Prostate gland (tissue), 2 donors: Measurements from ENCODE around the gene LRRC32. TPM values are rescaled to one million over a fixed set of nuclear protein-coding genes. Genes with fewer than 3 reads are reported as not detected.

Experiments used
- DNase-seq: peaks from one replicate; pipeline ENCODE4 v3.0.0-alpha.2; 2019; ENCODE audit warnings: low spot score
- H3K27ac ChIP-seq, 2 donors: fragments of 200-600 bp; sonication (generic); 2 replicates each; pipeline ENCODE4 v1.5.1; 2017 to 2019
- H3K27me3 ChIP-seq: fragments of 200-600 bp; sonication (generic); replicated peaks from 2 replicates; pipeline ENCODE4 v1.5.1; 2019; ENCODE audit not compliant: insufficient read depth
- H3K36me3 ChIP-seq, 2 donors: fragments of 200-600 bp; sonication (generic); 1 replicate in 1 of 2; 2 replicates in 1 of 2; pipeline versions ENCODE4 v1.5.1 to v1.8.1; 2017 to 2019
- H3K4me1 ChIP-seq: fragments of 200-600 bp; sonication (generic); replicated peaks from 2 replicates; pipeline ENCODE4 v1.5.1; 2019
- H3K4me3 ChIP-seq, 2 donors: fragments of 200-600 bp; sonication (generic); 2 replicates each; pipeline ENCODE4 v1.5.1; 2017 to 2019
- H3K9me3 ChIP-seq: fragments of 200-600 bp; sonication (generic); 2 replicates; pipeline ENCODE4 v1.5.1; 2017
- CTCF ChIP-seq, 4 experiments: fragments of 200-600 bp in 2 of 4; fragments of 450-650 bp in 2 of 4; sonication (generic) in 2 of 4; IDR thresholded peaks; 1 replicate in 3 of 4; 2 replicates in 1 of 4; pipeline ENCODE4 v1.5.1; 2016 to 2019; ENCODE audit warnings: antibody characterized with exemption in 4 of 4, mild to moderate bottlenecking in 2 of 4, moderate library complexity in 2 of 4
- POLR2A ChIP-seq: fragments of 450-650 bp; IDR thresholded peaks from one replicate; pipeline ENCODE4 v1.6.1; 2016; ENCODE audit warnings: antibody characterized with exemption, mild to moderate bottlenecking
- POLR2AphosphoS5 ChIP-seq: sonication (generic); formaldehyde crosslinking; IDR thresholded peaks from one replicate; pipeline ENCODE4 v1.6.1; 2017; ENCODE audit warnings: antibody characterized with exemption
- WGBS: methylation state at CpG from one replicate; pipeline ENCODE4 v1.1.5; 2018; 5-methylcytosine and 5-hydroxymethylcytosine counted together
- intact Hi-C: fragments of 100-400 bp; cut with DNase I; formaldehyde crosslinking; loops from one replicate; pipeline ENCODE4 v1.14.2; 2022
- total RNA-seq, 2 donors: library from RNA; depleted of rRNA; stranded (reverse); fragments of >200 nt; gene quantifications; one replicate each; pipeline ENCODE4 v1.1.0, GENCODE V29; 2016

The LRRC32 gene
- total RNA-seq, 2 donors from 2014 or later = 16.2 to 37.3 TPM

GRCh38 chr11:76691655-76692054, 21.1 kb upstream of the LRRC32 start:
- WGBS = 74% methylated on average over 1 of the region's 1 CpG
- no peak for DNase-seq
- no peaks in the 10 kb centered on the region for H3K4me1 ChIP-seq
- TF ChIP-seq CTCF (IDR thresholded peaks at IDR 0.05) = no peak
- H3K27me3 ChIP-seq = no peaks in the 10 kb centered on the region
- H3K27ac ChIP-seq = no peak overlapping the region
- no peak overlapping the region for H3K4me3 ChIP-seq
- no peaks in the 10 kb centered on the region for H3K36me3 ChIP-seq
- intact Hi-C loops = no loop called here
- no peaks in the 10 kb centered on the region for H3K9me3 ChIP-seq

- Histone ChIP-seq H3K27ac (no peak overlapping the region), H3K9me3 (no peaks in the 10 kb centered on the region), H3K27me3 (no peaks in the 10 kb centered on the region), H3K4me3 (no peak overlapping the region), H3K4me1 (no peaks in the 10 kb centered on the region), H3K36me3 (no peaks in the 10 kb centered on the region)
- intact Hi-C loops = no loop called here
- DNase-seq = no peak
- no peak for TF ChIP-seq POLR2AphosphoS5
- TF ChIP-seq POLR2A = no peak
- TF ChIP-seq CTCF (IDR thresholded peaks at IDR 0.05) = no peak
- WGBS = 88% methylated on average over 3 of the region's 3 CpGs
Observed at GRCh38 chr11:76690736-76691135, 20.2 kb upstream of the LRRC32 start.

GRCh38 chr11:76689313-76690260, 19.0 kb upstream of the LRRC32 start:
- H3K4me3 ChIP-seq = no peak overlapping the region
- no peaks in the 10 kb centered on the region for H3K9me3 ChIP-seq
- H3K27me3 ChIP-seq = no peaks in the 10 kb centered on the region
- H3K36me3 ChIP-seq = no peaks in the 10 kb centered on the region
- H3K4me1 ChIP-seq = no peaks in the 10 kb centered on the region
- TF ChIP-seq CTCF (IDR thresholded peaks at IDR 0.05) (no peak), POLR2AphosphoS5 (no peak), POLR2A (no peak)
- no peak overlapping the region for H3K27ac ChIP-seq
- WGBS = 75% methylated on average over 26 of the region's 26 CpGs
- DNase-seq = no peak
- intact Hi-C loops = no loop called here

GRCh38 chr11:76688146-76688545, 17.6 kb upstream of the LRRC32 start:
- TF ChIP-seq POLR2A (no peak), POLR2AphosphoS5 (no peak), CTCF (IDR thresholded peaks at IDR 0.05) (no peak)
- no peak for DNase-seq
- no peaks in the 10 kb centered on the region for H3K4me1 ChIP-seq
- no peaks in the 10 kb centered on the region for H3K27me3 ChIP-seq
- no peaks in the 10 kb centered on the region for H3K9me3 ChIP-seq
- intact Hi-C loops = no loop called here
- WGBS = 96% methylated on average over 7 of the region's 7 CpGs
- no peak overlapping the region for H3K27ac ChIP-seq
- H3K4me3 ChIP-seq = no peak overlapping the region
- no peaks in the 10 kb centered on the region for H3K36me3 ChIP-seq
